T-helper 17 cell (primary cell): ENCODE results near the gene GPR6. TPM values are rescaled to one million over a fixed set of nuclear protein-coding genes. Genes with fewer than 3 reads are reported as not detected.

Experiments used
- ATAC-seq: fragments of 150-1000 bp; cut with Tn5 transposase; 2 replicates; pipeline ENCODE4 v1.10.0; 2021; ENCODE audit warnings: mild to moderate bottlenecking, moderate library complexity
- DNase-seq, 3 donors: peaks; one replicate each; pipeline versions ENCODE4 v3.0.0 to v3.0.0-alpha.2; 2020 to 2021
- H3K9me3 ChIP-seq: one replicate; pipeline ENCODE4 v1.7.0; 2013; ENCODE audit warnings: low read length, mild to moderate bottlenecking; ENCODE audit not compliant: control insufficient read depth, poor library complexity, severe bottlenecking
- H3K27ac Mint-ChIP-seq: one replicate; pipeline ENCODE4 v1.8.0; 2022; ENCODE audit warnings: mild to moderate bottlenecking, moderate library complexity, mixed read lengths
- H3K27me3 Mint-ChIP-seq: one replicate; pipeline ENCODE4 v1.8.0; 2022; ENCODE audit warnings: mixed read lengths
- H3K36me3 Mint-ChIP-seq: one replicate; pipeline ENCODE4 v1.8.0; 2022; ENCODE audit warnings: low read depth, mixed read lengths
- H3K4me1 Mint-ChIP-seq: one replicate; pipeline ENCODE4 v1.8.0; 2022; ENCODE audit warnings: mild to moderate bottlenecking, mixed read lengths
- H3K4me3 Mint-ChIP-seq: one replicate; pipeline ENCODE4 v1.8.0; 2022; ENCODE audit warnings: mild to moderate bottlenecking, moderate library complexity, mixed read lengths
- total RNA-seq, 4 donors: library from RNA in 2 of 4; stranded (reverse) in 2 of 4; gene quantifications; one replicate each; pipeline ENCODE4 v1.2.3 and lab custom pipeline; 2022 to 2026

The GPR6 gene
- total RNA-seq: not detected
- 0 reads per million in 2 donors for total RNA-seq (lab: John Stamatoyannopoulos, UW)

- DNase-seq: peak in 1 of 3 donors; percentile 22
- Mint-ChIP-seq H3K27ac (no peak within 1 kb of the TSS), H3K36me3 (peaks cover 2% of the 10 kb centered on the region), H3K4me1 (no peaks in the 10 kb centered on the region), H3K4me3 (no peak within 1 kb of the TSS), H3K27me3 (peaks cover 61% of the 10 kb centered on the region)
- peaks cover 4% of the 10 kb centered on the region for H3K9me3 ChIP-seq
- peak; percentile 41 for ATAC-seq
Observed at GRCh38 chr6:109978174-109979032, at the start of gene GPR6. Gene GPR6 (plus strand): TSS chr6:109978311. CDS start chr6:109979113, 802 bp downstream.

DNA sequence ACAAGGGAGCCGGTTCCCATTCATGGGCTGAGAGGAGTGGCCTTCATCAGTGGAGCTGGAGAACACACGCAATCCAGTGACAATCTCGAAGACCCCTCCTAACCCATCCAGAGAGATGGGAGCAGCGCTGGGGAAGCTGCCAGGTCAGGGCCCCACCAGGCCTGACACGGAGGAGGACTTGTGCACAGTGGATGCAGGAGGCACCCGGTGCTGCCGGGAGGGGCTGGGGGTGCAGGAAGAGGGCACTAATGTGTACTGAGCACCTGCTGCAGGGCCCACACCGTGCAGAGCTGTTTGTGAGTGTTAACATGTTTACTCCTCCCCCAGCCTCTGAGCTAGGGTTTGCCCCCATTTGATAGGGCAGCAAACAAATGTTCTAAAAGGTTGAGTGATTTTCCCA lies 43.8 kb upstream of the GPR6 start:
- Mint-ChIP-seq H3K27ac (no peak overlapping the region), H3K36me3 (no peaks in the 10 kb centered on the region), H3K27me3 (no peaks in the 10 kb centered on the region), H3K4me3 (no peak overlapping the region), H3K4me1 (no peaks in the 10 kb centered on the region)
- H3K9me3 ChIP-seq: no peaks in the 10 kb centered on the region
- ATAC-seq (no peak), DNase-seq (no peak)

DNA sequence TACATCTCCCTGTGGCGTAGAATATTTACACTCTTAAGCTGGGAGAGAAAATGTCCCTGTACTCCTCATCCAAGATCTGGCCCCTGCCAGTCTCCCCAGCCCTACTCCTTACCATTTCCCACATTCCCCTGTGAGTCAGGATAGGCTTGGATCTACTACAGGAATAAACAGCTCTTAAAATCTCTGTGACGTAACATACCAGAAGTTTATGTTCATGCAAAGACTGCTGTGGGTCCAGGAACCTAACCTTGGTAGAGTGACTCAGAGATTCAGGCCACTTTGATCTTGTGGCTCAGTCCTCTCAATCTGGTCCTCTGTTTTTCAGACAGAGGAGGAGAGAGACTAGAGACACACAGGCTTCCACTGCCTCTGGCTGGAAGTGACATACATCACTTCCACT lies 38.5 kb upstream of the GPR6 start:
- H3K9me3 ChIP-seq: no peaks in the 10 kb centered on the region
- Mint-ChIP-seq H3K27me3 (peaks cover 41% of the 10 kb centered on the region), H3K36me3 (no peaks in the 10 kb centered on the region), H3K27ac (no peak overlapping the region), H3K4me3 (no peak overlapping the region), H3K4me1 (peaks cover 5% of the 10 kb centered on the region)
- DNase-seq (no peak), ATAC-seq (no peak)

DNA sequence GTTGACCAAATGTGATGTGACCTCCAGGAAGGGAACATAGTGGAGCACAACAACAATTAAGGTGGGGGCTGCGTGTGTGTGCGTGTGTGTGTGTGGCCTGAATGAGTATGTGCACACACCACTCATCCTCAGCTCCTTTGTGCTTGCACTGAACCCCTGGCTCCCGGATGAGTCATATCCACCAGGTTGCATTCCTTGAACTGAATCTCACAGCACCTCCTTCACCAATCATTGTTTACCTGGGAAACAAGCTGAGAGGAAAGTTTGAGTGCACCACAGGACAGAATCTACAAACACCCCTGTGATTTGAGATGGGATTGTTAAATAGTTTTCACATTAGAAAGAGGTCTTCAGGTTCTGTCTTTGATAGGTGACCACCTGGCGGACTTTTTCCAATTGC lies 33.7 kb upstream of the GPR6 start:
- H3K27me3 Mint-ChIP-seq: peaks cover 84% of the 10 kb centered on the region
- no peak for ATAC-seq

DNA sequence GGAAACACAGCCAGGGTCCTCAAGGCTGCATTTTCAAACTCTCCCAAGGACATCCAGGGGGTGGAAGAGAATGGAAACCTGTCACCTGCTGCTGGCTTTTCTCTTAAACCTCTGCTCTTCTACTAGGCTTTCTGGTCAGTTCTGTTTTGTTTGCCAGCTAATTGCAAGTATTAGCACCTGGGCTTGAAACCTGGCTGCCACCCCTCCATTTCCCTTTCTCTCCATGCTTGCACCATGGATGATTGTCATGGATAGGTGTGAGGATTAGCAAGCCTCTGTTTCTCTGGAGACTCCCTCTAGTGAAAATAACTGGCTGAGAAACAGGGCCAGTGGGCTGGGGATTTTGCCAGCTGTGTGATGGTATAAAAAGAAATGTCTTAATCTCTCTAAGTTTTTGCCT lies 33.0 kb upstream of the GPR6 start:
- Mint-ChIP-seq H3K27me3 (peaks cover 90% of the 10 kb centered on the region), H3K4me1 (peaks cover 5% of the 10 kb centered on the region), H3K27ac (no peak overlapping the region), H3K36me3 (peaks cover 3% of the 10 kb centered on the region), H3K4me3 (no peak overlapping the region)
- DNase-seq (no peak), ATAC-seq (no peak)
- H3K9me3 ChIP-seq: no peaks in the 10 kb centered on the region

More for the DNA sequence above, 33.7 kb upstream of the GPR6 start:
- DNase-seq: no peak
- H3K4me3 Mint-ChIP-seq: no peak overlapping the region
- H3K36me3 Mint-ChIP-seq: peaks cover 3% of the 10 kb centered on the region
- no peaks in the 10 kb centered on the region for H3K9me3 ChIP-seq
- no peak overlapping the region for H3K27ac Mint-ChIP-seq
- H3K4me1 Mint-ChIP-seq: peaks cover 5% of the 10 kb centered on the region

- ATAC-seq: no peak
Observed at GRCh38 chr6:109946979-109947378, 31.1 kb upstream of the GPR6 start.

DNA sequence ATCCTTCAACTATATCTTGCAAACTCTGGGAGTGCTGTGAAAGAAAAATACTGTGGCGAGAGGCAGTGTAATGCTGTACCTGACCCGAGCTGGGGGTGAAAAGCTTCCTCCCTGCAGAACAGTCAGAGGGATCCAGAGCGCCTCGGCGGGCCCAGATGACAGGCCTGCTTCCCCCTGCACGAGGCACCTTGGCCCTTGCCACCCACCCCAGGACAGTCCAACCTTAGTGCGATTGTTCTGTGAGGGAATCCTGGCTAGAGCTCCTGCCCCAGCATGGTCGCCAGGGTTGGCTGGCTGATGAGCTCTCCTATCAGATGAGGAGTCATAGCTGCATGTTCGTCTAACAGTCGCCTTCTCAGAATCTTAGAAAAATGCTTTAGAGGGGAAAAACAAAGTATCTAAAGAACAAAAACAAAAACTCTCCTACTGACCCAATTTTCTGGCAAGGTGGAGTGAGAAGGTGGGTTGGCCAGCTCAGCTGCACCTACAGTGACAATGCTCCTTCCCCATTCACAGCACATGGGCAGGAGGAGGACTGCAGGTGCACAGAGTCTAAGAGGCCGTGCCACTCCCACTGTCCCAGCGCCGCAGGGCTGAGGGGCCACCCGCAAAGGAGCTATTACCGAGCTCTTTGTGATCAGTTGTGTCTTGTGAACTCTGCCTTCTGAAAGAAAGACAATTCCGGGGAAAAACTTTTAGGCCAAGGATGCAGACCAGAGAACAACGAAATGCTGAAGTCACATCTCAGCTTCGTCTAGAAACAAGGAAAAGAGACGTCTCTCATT lies 28.6 kb upstream of the GPR6 start:
- Mint-ChIP-seq H3K27ac (no peak overlapping the region), H3K4me3 (no peak overlapping the region), H3K4me1 (no peaks in the 10 kb centered on the region), H3K36me3 (peaks cover 5% of the 10 kb centered on the region), H3K27me3 (peaks cover 68% of the 10 kb centered on the region)
- no peak for ATAC-seq
- DNase-seq: no peak
- H3K9me3 ChIP-seq: no peaks in the 10 kb centered on the region

More at GRCh38 chr6:109946979-109947378, 31.1 kb upstream of the GPR6 start:
- no peak for DNase-seq
- peaks cover 5% of the 10 kb centered on the region for H3K4me1 Mint-ChIP-seq
- H3K36me3 Mint-ChIP-seq: peaks cover 5% of the 10 kb centered on the region
- no peak overlapping the region for H3K27ac Mint-ChIP-seq
- H3K9me3 ChIP-seq: no peaks in the 10 kb centered on the region
- no peak overlapping the region for H3K4me3 Mint-ChIP-seq
- H3K27me3 Mint-ChIP-seq: peaks cover 86% of the 10 kb centered on the region

DNA sequence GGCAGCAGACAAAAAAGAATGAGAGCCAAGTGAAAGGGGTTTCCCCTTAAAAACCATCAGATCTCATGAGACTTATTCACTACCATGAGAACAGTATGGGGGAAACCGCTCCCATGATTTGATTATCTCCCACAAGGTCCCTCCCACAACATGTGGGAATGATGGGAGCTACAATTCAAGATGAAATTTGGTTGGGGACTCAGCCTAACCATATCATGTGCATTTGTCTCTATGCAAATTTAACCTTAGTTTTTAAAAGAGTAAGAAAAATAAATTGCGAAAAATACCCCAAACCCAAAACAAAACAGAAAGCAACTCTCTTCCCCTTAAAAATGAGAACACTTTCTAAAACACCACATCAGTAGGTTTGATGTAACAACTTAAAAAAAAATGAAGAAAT lies 22.6 kb upstream of the GPR6 start:
- H3K27me3 Mint-ChIP-seq: peaks cover 38% of the 10 kb centered on the region
- no peak for DNase-seq
- ATAC-seq: no peak
- H3K4me3 Mint-ChIP-seq: no peak overlapping the region
- no peak overlapping the region for H3K27ac Mint-ChIP-seq
- H3K4me1 Mint-ChIP-seq: no peaks in the 10 kb centered on the region
- H3K9me3 ChIP-seq: no peaks in the 10 kb centered on the region
- H3K36me3 Mint-ChIP-seq: peaks cover 2% of the 10 kb centered on the region

DNA sequence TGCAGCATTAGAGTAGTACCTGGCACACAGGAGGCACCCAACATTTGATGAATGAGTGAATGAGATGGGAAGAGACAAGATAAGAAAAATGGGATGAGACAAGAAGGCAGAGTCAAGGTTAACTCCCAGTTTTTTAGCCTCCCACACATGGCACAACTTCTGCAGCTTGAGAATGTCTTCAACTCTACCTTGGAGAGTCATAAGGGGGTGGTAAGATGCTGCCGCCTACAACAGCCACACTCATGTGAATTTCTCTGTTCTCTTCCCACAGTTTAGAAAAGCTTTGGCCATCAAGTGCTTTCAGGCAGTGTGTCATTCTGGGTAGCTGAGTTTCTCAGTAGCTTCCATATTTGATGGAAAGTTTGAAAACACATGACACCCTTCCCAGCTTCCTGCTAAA lies 19.5 kb upstream of the GPR6 start:
- Mint-ChIP-seq H3K27me3 (peaks cover 23% of the 10 kb centered on the region), H3K4me1 (no peaks in the 10 kb centered on the region), H3K27ac (no peak overlapping the region), H3K4me3 (no peak overlapping the region), H3K36me3 (no peaks in the 10 kb centered on the region)
- H3K9me3 ChIP-seq: no peaks in the 10 kb centered on the region
- ATAC-seq: no peak
- no peak for DNase-seq

DNA sequence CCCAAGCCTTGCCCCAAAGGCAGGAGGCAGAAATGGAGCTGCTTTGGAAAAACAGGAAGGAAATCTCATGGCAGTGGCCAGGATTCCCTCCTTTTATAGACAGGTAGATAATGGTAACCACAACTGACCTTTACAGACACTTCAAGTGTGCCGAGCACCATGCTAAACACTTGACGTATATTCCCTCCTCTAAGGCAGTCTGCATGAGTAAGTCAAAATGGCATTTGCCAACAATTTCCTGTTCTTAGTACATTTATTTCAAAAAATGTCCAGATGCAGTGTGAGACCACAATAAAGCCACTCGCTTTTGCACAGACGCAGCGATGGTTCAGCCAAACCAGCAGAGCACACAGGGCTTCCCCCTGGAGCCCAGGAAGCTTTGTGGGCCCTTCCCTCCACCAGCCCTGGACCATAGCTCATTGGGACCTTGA lies 16.5 kb upstream of the GPR6 start:
- Mint-ChIP-seq H3K4me3 (no peak overlapping the region), H3K27me3 (peaks cover 23% of the 10 kb centered on the region), H3K4me1 (no peaks in the 10 kb centered on the region), H3K36me3 (no peaks in the 10 kb centered on the region), H3K27ac (no peak overlapping the region)
- ATAC-seq (no peak), DNase-seq (no peak)
- no peaks in the 10 kb centered on the region for H3K9me3 ChIP-seq

- no peaks in the 10 kb centered on the region for H3K9me3 ChIP-seq
- H3K4me3 Mint-ChIP-seq: no peak overlapping the region
- no peak for DNase-seq
- H3K4me1 Mint-ChIP-seq: no peaks in the 10 kb centered on the region
- ATAC-seq: no peak
- H3K27me3 Mint-ChIP-seq: peaks cover 23% of the 10 kb centered on the region
- H3K36me3 Mint-ChIP-seq: no peaks in the 10 kb centered on the region
- no peak overlapping the region for H3K27ac Mint-ChIP-seq
Observed at GRCh38 chr6:109962271-109962670, 15.8 kb upstream of the GPR6 start.

DNA sequence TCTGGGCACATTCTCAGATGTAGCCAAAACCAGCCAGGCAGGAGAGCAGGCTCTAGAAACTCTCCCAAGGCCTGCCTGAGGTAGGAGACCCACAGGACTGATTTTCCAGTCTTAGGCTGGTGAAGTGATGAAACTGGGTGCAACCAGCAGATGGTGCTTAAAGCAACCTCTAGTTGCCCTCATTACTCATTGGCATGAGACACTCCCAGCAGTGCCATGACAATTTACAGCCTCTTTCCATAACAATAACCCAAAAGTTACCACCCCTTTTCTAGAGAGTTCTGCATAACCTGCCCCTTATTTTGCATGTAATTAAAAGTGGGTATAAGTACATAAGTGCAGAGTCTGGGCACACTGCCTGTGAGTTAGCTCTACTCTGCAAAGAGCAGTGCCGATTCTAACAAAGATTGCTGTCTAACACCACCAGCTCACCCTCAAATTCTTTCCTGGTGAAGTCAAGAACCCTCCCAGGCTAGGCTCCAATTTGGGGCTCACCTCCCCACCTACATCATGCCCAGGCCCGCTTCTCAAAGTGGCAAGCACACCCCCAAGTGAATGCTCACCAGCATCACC lies 14.4 kb upstream of the GPR6 start:
- ATAC-seq: no peak
- Mint-ChIP-seq H3K36me3 (no peaks in the 10 kb centered on the region), H3K4me1 (no peaks in the 10 kb centered on the region), H3K27me3 (peaks cover 28% of the 10 kb centered on the region), H3K27ac (no peak overlapping the region), H3K4me3 (no peak overlapping the region)
- no peaks in the 10 kb centered on the region for H3K9me3 ChIP-seq
- DNase-seq: no peak

DNA sequence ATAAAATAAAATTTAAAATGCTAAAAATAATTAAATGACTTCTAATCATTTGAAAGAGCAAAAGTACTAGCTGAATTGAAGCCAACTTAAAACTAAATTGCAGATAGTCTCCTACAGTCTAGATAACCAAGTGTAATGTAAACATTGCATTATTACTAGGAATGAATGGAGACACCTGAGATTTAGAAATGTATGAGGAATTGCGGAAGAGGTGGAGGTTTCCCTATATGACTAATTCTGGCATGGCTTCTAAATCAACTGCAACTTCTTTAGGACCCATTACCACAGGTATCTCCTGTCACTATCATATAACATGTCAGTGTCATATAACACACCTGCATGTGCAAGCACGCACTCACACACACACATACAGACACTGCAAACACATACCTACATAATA lies 13.2 kb upstream of the GPR6 start:
- Mint-ChIP-seq H3K27ac (no peak overlapping the region), H3K36me3 (no peaks in the 10 kb centered on the region), H3K4me3 (no peak overlapping the region)

More for the DNA sequence above, 13.2 kb upstream of the GPR6 start:
- DNase-seq (no peak), ATAC-seq (no peak)
- H3K27me3 Mint-ChIP-seq: peaks cover 23% of the 10 kb centered on the region
- no peaks in the 10 kb centered on the region for H3K4me1 Mint-ChIP-seq
- no peaks in the 10 kb centered on the region for H3K9me3 ChIP-seq
